Mammary epithelial cell (primary cell): ENCODE results near the gene STK24.

Source experiments
- CTCF ChIP-seq, 2 donors: IDR thresholded peaks in 1 of 2; conservative IDR thresholded peaks in 1 of 2; 2 replicates each; pipeline ENCODE4 v1.5.1; 2011 to 2012; ENCODE audit warnings: inconsistent platforms in 2 of 2, low read length in 2 of 2, mild to moderate bottlenecking in 2 of 2, control low read depth in 1 of 2, low read depth in 1 of 2; ENCODE audit not compliant: insufficient read depth in 1 of 2; ENCODE audit errors: extremely low read depth in 1 of 2
- EZH2 ChIP-seq: IDR thresholded peaks from 2 replicates; pipeline ENCODE4 v1.6.1; 2012; ENCODE audit warnings: low read length, inconsistent platforms, borderline replicate concordance

- TF ChIP-seq CTCF (conservative IDR thresholded peaks at IDR 0.05 in 1 of 2, IDR thresholded peaks at IDR 0.05 in 1 of 2; ENCODE audit: extremely low read depth in 1 of 2, insufficient read depth in 1 of 2, low read depth in 1 of 2, low read length in 2 of 2): no peak
- TF ChIP-seq EZH2: no peak
Measured at GRCh38 chr13:98506728-98507230, 70.1 kb downstream of the STK24 start.
